ENCODE data around the gene CLN6. TPM values are rescaled to one million over a fixed set of nuclear protein-coding genes. Genes with fewer than 3 reads are reported as not detected.

The CLN6 gene
- total RNA-seq, 4 donors from 2014 or later: 13.4 to 18.2 (median 16.1) TPM

- no peaks in the 10 kb centered on the region for H3K4me1 ChIP-seq
- DNase-seq (ENCODE audit: extremely low spot score): no peak
- no peaks in the 10 kb centered on the region for H3K27me3 ChIP-seq
- WGBS: 73% methylated on average over 2 of the region's 2 CpGs
- H3K4me3 ChIP-seq: no peak overlapping the region
- H3K36me3 ChIP-seq: no peaks in the 10 kb centered on the region
- no peak overlapping the region for H3K27ac ChIP-seq (replicated peaks in 1 of 4)
- no peaks in the 10 kb centered on the region for H3K9me3 ChIP-seq
- TF ChIP-seq POLR2A (IDR thresholded peaks at IDR 0.05; ENCODE audit: low read depth) (no peak), EP300 (IDR thresholded peaks at IDR 0.05) (no peak), POLR2AphosphoS5 (IDR thresholded peaks at IDR 0.05) (no peak)
- TF ChIP-seq, protein P1, sequence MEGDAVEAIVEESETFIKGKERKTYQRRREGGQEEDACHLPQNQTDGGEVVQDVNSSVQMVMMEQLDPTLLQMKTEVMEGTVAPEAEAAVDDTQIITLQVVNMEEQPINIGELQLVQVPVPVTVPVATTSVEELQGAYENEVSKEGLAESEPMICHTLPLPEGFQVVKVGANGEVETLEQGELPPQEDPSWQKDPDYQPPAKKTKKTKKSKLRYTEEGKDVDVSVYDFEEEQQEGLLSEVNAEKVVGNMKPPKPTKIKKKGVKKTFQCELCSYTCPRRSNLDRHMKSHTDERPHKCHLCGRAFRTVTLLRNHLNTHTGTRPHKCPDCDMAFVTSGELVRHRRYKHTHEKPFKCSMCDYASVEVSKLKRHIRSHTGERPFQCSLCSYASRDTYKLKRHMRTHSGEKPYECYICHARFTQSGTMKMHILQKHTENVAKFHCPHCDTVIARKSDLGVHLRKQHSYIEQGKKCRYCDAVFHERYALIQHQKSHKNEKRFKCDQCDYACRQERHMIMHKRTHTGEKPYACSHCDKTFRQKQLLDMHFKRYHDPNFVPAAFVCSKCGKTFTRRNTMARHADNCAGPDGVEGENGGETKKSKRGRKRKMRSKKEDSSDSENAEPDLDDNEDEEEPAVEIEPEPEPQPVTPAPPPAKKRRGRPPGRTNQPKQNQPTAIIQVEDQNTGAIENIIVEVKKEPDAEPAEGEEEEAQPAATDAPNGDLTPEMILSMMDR (IDR thresholded peaks at IDR 0.05): no peak
- intact Hi-C loops (cut with DNase I): no loop called here
These were observed 34.8 kb upstream of the CLN6 start for GRCh38 chr15:68264282-68264681.

DNA sequence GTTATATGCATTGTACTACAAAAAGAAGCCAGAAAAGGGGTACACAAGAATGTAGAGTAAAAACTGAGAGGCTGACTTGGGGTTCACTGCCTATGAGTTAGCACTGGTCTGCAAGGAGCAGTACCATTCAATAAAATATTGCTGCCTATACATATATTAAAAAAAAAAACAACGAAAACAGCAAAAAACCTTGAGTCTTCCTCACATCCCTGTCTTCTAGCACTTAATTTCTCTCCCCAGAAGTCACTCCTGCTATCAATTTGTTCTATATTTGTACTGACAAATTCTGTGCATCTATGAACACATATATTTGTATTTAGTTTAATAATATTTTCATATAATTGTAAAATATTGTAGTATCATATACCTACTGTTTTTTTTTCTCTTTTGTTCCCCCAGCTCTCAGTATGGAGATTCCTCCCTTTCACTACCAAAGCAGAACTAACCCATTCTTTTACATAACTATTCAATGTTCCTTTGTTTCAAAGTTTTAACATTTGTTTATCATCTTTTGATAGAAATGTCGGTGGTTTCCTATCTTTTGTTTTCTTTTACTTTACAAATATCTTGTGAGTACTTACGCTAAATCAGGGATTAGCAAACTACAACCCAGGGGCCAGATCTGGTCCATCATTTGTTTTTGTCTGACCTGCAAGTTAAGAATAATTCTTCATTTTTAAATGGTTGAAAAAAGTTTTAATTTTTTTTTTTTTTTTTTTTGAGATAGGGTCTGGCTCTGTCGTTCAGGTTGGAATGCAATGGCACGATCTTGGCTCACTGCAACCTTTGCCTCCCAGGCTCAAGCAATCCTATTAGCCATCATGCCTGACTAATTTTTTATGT, 33.2 kb upstream of the CLN6 start:
- 64% methylated on average over 5 of the region's 5 CpGs for WGBS

DNA sequence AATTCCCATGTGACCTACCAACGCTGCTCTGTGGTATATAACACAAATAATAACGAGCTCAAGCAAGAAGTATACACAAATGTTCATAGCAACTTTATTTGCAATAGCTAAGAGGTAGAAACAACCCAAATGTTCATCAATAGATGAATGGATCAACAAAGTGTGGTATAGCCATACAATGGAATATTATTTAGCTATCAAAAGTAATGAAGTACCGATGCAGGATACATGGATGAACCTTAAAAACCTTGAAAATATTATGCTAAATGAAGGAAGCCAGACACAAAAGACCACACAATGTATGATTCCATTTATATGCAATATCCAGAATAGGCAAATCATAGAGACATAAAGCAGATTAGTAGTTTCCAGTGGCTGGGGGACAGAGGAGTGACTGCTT, 32.5 kb upstream of the CLN6 start:
- DNase-seq (ENCODE audit: extremely low spot score): no peak
- H3K9me3 ChIP-seq: no peaks in the 10 kb centered on the region
- no peak overlapping the region for H3K4me3 ChIP-seq
- WGBS: 100% methylated on average over 3 of the region's 3 CpGs
- no peaks in the 10 kb centered on the region for H3K36me3 ChIP-seq
- peaks cover 6 to 7% (median 6%) of the 10 kb centered on the region in 4 donors for H3K4me1 ChIP-seq
- intact Hi-C loops (cut with DNase I): no loop called here
- H3K27ac ChIP-seq (replicated peaks in 1 of 4): no peak overlapping the region
- no peaks in the 10 kb centered on the region for H3K27me3 ChIP-seq
- TF ChIP-seq EP300 (IDR thresholded peaks at IDR 0.05) (no peak), POLR2AphosphoS5 (IDR thresholded peaks at IDR 0.05) (no peak), POLR2A (IDR thresholded peaks at IDR 0.05; ENCODE audit: low read depth) (no peak)
- TF ChIP-seq, protein P1 (IDR thresholded peaks at IDR 0.05): no peak

More for the DNA sequence above, 33.2 kb upstream of the CLN6 start:
- Histone ChIP-seq H3K9me3 (no peaks in the 10 kb centered on the region), H3K4me3 (no peak overlapping the region), H3K36me3 (no peaks in the 10 kb centered on the region), H3K27ac (replicated peaks in 1 of 4) (no peak overlapping the region), H3K4me1 (no peaks in the 10 kb centered on the region), H3K27me3 (no peaks in the 10 kb centered on the region)
- intact Hi-C loops (cut with DNase I): no loop called here
- no peak for DNase-seq (ENCODE audit: extremely low spot score)
- TF ChIP-seq EP300 (IDR thresholded peaks at IDR 0.05) (no peak), POLR2A (IDR thresholded peaks at IDR 0.05; ENCODE audit: low read depth) (no peak), POLR2AphosphoS5 (IDR thresholded peaks at IDR 0.05) (no peak)
- TF ChIP-seq, protein P1 (IDR thresholded peaks at IDR 0.05): no peak

GRCh38 chr15:68261241-68261640, 31.7 kb upstream of the CLN6 start:
- Histone ChIP-seq H3K27ac (replicated peaks in 1 of 4) (no peak overlapping the region), H3K27me3 (no peaks in the 10 kb centered on the region), H3K36me3 (no peaks in the 10 kb centered on the region), H3K4me1 (peaks cover 13 to 15% (median 13%) of the 10 kb centered on the region in 4 donors), H3K9me3 (no peaks in the 10 kb centered on the region), H3K4me3 (no peak overlapping the region)
- intact Hi-C loops (cut with DNase I): no loop called here
- WGBS: 91% methylated on average over 3 of the region's 3 CpGs
- TF ChIP-seq, protein P1 (IDR thresholded peaks at IDR 0.05): no peak
- TF ChIP-seq POLR2AphosphoS5 (IDR thresholded peaks at IDR 0.05): no peak
- no peak for TF ChIP-seq EP300 (IDR thresholded peaks at IDR 0.05)
- no peak for TF ChIP-seq POLR2A (IDR thresholded peaks at IDR 0.05; ENCODE audit: low read depth)
- no peak for DNase-seq (ENCODE audit: extremely low spot score)

Data from esophagus muscularis mucosa (tissue), 4 donors.